ENCODE measurements around the gene TSPAN17.

DNA sequence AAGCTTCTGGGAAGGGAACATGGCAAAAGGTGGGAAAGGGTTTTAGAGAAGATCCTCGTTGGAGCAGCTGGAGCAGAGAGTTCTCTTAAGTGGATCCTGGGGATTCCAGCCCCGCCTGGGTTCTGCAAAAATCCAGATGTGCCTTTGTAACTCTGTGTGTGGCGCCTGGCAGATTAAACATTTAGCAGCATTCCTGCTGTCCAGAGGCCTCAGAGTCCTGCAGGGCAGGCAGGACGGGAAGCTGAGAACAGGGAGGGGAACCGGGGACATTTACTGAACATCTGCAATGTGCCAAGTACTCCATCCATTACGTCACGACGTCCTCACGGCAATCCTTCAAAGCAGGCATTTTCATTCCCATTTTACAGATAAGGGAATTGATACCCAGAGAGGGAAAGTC lies 10.9 kb upstream of the TSPAN17 start:
- TF ChIP-seq FOXM1 (IDR thresholded peaks at IDR 0.05; ENCODE audit: borderline replicate concordance, low read depth) (no peak), REST (IDR thresholded peaks at IDR 0.05; ENCODE audit: low read depth) (no peak), TEAD4 (IDR thresholded peaks at IDR 0.05) (no peak), EP300 (IDR thresholded peaks at IDR 0.05; ENCODE audit: borderline replicate concordance) (no peak), TAF1 (IDR thresholded peaks at IDR 0.05; ENCODE audit: low read depth) (no peak), NFIC (IDR thresholded peaks at IDR 0.05) (no peak), EGR1 (IDR thresholded peaks at IDR 0.05) (no peak), RAD21 (IDR thresholded peaks at IDR 0.05; ENCODE audit: low read depth) (no peak), TCF12 (IDR thresholded peaks at IDR 0.05; ENCODE audit: low read depth) (no peak), YY1 (IDR thresholded peaks at IDR 0.05; ENCODE audit: low read depth) (no peak), CEBPB (IDR thresholded peaks at IDR 0.05) (no peak), ZBTB7A (IDR thresholded peaks at IDR 0.05; ENCODE audit: low read depth) (no peak)
- TF ChIP-seq, protein P1, sequence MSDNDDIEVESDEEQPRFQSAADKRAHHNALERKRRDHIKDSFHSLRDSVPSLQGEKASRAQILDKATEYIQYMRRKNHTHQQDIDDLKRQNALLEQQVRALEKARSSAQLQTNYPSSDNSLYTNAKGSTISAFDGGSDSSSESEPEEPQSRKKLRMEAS (IDR thresholded peaks at IDR 0.05) = no peak

Data from Ishikawa (cell line).